H54 (cell line): ENCODE results near the gene LRRC8D.

Experiments
- DNase-seq: peaks from one replicate; pipeline ENCODE4 v3.0.0; 2011; ENCODE audit warnings: low spot score, mixed read lengths; ENCODE audit not compliant: insufficient read length
- FAIRE-seq: peaks from 3 replicates; lab custom pipeline; 2011; peaks lifted over from hg19 to GRCh38; lab: Jason Lieb, UNC
- POLR2A ChIP-seq: IDR thresholded peaks from 2 replicates; pipeline ENCODE4 v1.6.1; 2011; ENCODE audit warnings: low read depth, mild to moderate bottlenecking, low read length

The LRRC8D gene

GRCh38 chr1:89816366-89816765 is 4.5 kb upstream of the LRRC8D start:
- FAIRE-seq = no peak
- no peak for DNase-seq
- no peak for TF ChIP-seq POLR2A

- DNase-seq (peak; percentile 63), FAIRE-seq (no peak)
These were observed 683 bp downstream of the LRRC8D start for GRCh38 chr1:89821322-89822108.

GRCh38 chr1:89822109-89822962 is 1.5 kb downstream of the LRRC8D start:
- TF ChIP-seq POLR2A = no peak
- no peak for FAIRE-seq
- DNase-seq = no peak

More at GRCh38 chr1:89821322-89822108, 683 bp downstream of the LRRC8D start:
- TF ChIP-seq POLR2A = no peak

GRCh38 chr1:89822999-89823628 is 2.3 kb downstream of the LRRC8D start:
- no peak for DNase-seq
- FAIRE-seq = peak; percentile 20
- no peak for TF ChIP-seq POLR2A

- DNase-seq (no peak), FAIRE-seq (no peak)
- no peak for TF ChIP-seq POLR2A
These were observed 3.0 kb downstream of the LRRC8D start for GRCh38 chr1:89823679-89824292.

GRCh38 chr1:89826594-89826993 is 5.8 kb downstream of the LRRC8D start:
- no peak for TF ChIP-seq POLR2A
- no peak for DNase-seq
- peak; percentile 58 for FAIRE-seq

GRCh38 chr1:89827330-89827729 is 6.5 kb downstream of the LRRC8D start:
- no peak for FAIRE-seq
- TF ChIP-seq POLR2A = no peak
- no peak for DNase-seq

- no peak for TF ChIP-seq POLR2A
- FAIRE-seq = no peak
- DNase-seq = no peak
These were observed 7.1 kb downstream of the LRRC8D start for GRCh38 chr1:89827902-89828301.

- DNase-seq (no peak), FAIRE-seq (no peak)
- no peak for TF ChIP-seq POLR2A
These were observed 8.4 kb downstream of the LRRC8D start for GRCh38 chr1:89829186-89829585.

- TF ChIP-seq POLR2A = no peak
- DNase-seq (no peak), FAIRE-seq (no peak)
These were observed 10.8 kb downstream of the LRRC8D start for GRCh38 chr1:89831462-89832120.

- no peak for TF ChIP-seq POLR2A
- DNase-seq = no peak
- FAIRE-seq = no peak
These were observed 11.8 kb downstream of the LRRC8D start for GRCh38 chr1:89832496-89833127.

GRCh38 chr1:89833183-89834082 is 12.6 kb downstream of the LRRC8D start:
- DNase-seq (no peak), FAIRE-seq (peak; percentile 53)
- no peak for TF ChIP-seq POLR2A
